ENCODE measurements around the gene FLRT2. TPM values are rescaled to one million over a fixed set of nuclear protein-coding genes. Genes with fewer than 3 reads are reported as not detected.

The FLRT2 gene
- total RNA-seq, 6 experiments from 2014 or later, result 31.1 to 59.0 (median 37.1) TPM

DNA sequence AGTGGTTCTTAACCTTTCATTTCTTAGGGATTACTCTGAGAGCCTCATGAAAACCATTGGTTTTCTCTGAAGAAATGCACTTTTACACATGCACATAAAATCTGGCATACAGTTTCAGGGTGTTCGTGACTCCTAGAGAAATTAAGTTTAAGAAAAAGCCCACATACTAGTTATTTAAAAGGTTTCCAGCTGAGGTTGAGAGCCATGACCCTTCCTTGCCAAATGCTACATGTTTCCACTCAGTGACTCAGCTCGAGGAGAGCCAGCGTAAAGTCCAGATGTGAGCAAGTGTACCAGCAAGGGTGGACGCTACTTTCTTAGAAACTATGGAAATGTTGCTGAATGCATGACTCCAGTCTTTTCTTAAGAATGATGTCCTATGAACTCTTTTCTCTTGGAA is 42.7 kb upstream of the FLRT2 start:
- peaks cover 11% of the 10 kb centered on the region for H3K36me3 Mint-ChIP-seq (ENCODE audit: low read depth)
- H3K4me3 Mint-ChIP-seq, result no peak overlapping the region
- peak overlapping the region; percentile 59; the same call in 1 of the 2 replicates for H3K27ac Mint-ChIP-seq
- TF ChIP-seq, protein P1, sequence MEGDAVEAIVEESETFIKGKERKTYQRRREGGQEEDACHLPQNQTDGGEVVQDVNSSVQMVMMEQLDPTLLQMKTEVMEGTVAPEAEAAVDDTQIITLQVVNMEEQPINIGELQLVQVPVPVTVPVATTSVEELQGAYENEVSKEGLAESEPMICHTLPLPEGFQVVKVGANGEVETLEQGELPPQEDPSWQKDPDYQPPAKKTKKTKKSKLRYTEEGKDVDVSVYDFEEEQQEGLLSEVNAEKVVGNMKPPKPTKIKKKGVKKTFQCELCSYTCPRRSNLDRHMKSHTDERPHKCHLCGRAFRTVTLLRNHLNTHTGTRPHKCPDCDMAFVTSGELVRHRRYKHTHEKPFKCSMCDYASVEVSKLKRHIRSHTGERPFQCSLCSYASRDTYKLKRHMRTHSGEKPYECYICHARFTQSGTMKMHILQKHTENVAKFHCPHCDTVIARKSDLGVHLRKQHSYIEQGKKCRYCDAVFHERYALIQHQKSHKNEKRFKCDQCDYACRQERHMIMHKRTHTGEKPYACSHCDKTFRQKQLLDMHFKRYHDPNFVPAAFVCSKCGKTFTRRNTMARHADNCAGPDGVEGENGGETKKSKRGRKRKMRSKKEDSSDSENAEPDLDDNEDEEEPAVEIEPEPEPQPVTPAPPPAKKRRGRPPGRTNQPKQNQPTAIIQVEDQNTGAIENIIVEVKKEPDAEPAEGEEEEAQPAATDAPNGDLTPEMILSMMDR (IDR thresholded peaks at IDR 0.05), result no peak
- H3K9me3 Mint-ChIP-seq, result peaks cover 7% of the 10 kb centered on the region
- H3K4me1 Mint-ChIP-seq (ENCODE audit: low read depth), result peaks cover 24% of the 10 kb centered on the region
- DNase-seq, result peak; percentile 71
- H3K27me3 Mint-ChIP-seq (ENCODE audit: insufficient read depth), result no peaks in the 10 kb centered on the region; the same call in 1 of the 2 replicates

DNA sequence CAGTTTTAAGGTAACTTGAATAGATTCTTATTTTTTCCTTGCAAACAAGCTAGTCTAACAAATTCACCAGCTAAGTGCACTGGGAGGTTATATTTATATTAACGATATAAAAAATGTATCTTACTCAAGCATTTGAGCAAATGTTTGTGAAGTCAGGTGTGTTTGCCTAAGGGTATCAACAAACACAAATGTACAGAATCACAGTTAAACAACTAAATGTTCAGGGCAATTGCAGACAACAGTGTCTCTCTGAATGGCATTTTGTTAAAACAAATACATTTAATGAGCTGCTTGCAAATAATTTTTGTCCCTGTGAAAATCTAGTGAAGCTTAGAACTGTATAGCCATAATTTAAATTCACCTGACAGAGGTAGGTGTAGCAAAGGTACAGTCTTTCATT is 28.2 kb upstream of the FLRT2 start:
- H3K27me3 Mint-ChIP-seq (ENCODE audit: insufficient read depth), result no peaks in the 10 kb centered on the region
- DNase-seq, result no peak
- H3K9me3 Mint-ChIP-seq, result no peaks in the 10 kb centered on the region
- no peaks in the 10 kb centered on the region for H3K36me3 Mint-ChIP-seq (ENCODE audit: low read depth)
- no peak overlapping the region for H3K4me3 Mint-ChIP-seq
- TF ChIP-seq, protein P1 (IDR thresholded peaks at IDR 0.05), result no peak
- H3K4me1 Mint-ChIP-seq (ENCODE audit: low read depth), result no peaks in the 10 kb centered on the region
- no peak overlapping the region for H3K27ac Mint-ChIP-seq

DNA sequence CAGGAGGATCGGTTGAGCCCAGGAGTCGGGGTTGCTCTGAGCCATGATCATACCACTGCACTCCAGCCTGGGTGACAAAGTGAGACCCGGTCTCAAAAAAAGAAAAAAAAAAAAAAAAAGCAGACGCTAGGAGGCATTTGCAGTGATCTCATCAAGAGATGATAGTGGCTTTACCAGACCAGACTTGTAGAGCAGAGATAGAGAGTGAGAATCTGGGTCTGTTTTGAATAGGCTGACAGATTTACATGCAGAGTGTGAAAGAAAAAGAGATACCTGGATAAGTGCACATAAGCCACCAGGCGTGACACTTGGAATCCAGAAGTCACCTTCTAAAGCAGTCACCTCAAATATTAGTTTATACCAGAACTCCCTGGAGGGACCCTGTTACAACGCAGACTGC is 21.1 kb upstream of the FLRT2 start:
- TF ChIP-seq, protein P1 (IDR thresholded peaks at IDR 0.05), result no peak

DNA sequence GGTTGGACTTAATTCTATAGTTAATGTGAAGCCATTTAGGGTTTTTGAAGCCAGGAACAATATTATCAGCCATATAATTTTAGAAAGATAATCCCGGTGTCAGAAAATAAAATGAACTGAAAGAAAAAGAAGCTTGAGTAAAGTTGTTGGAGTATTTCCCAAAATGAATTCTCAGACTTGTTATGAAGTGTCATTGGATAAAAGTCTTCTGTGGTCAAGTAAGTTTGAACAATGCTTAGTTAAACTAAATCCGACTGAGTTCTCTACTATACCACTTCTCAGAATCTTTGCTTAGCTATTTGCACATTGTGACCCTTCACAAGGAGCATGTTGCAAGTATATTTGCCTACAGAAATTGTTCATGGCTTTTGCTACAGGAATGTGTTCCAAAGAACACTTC is 17.5 kb upstream of the FLRT2 start:
- no peak for DNase-seq
- Mint-ChIP-seq H3K4me1 (ENCODE audit: low read depth) (peaks cover 36% of the 10 kb centered on the region), H3K4me3 (no peak overlapping the region), H3K36me3 (ENCODE audit: low read depth) (peaks cover 15% of the 10 kb centered on the region; the same call in 1 of the 2 replicates), H3K9me3 (no peaks in the 10 kb centered on the region), H3K27me3 (ENCODE audit: insufficient read depth) (no peaks in the 10 kb centered on the region; the same call in 1 of the 2 replicates), H3K27ac (no peak overlapping the region)
- TF ChIP-seq, protein P1 (IDR thresholded peaks at IDR 0.05), result no peak

More for the DNA sequence above, 21.1 kb upstream of the FLRT2 start:
- H3K4me1 Mint-ChIP-seq (ENCODE audit: low read depth), result peaks cover 16% of the 10 kb centered on the region
- no peak for DNase-seq
- no peak overlapping the region for H3K4me3 Mint-ChIP-seq
- no peak overlapping the region for H3K27ac Mint-ChIP-seq
- H3K36me3 Mint-ChIP-seq (ENCODE audit: low read depth), result peaks cover 15% of the 10 kb centered on the region; the same call in 1 of the 2 replicates
- H3K27me3 Mint-ChIP-seq (ENCODE audit: insufficient read depth), result no peaks in the 10 kb centered on the region; the same call in 1 of the 2 replicates
- H3K9me3 Mint-ChIP-seq, result no peaks in the 10 kb centered on the region

DNA sequence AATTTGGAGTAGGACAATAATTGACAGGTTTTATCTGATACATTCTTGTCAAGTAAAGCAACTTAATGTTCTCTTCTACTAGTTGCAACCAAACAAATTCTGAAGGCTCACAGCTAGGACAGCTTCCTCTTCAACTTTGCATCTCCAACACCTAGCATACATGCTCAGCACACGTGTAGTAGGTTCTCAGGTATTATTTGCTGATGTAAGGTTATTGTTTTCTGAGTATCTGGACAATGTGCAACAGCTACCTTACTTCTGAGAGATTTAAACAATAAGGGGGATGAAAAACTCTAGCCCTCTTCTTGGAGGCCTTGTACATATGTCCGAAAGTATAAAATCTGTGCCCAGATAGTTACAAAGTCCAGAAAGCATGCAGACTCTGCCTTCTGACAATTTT is 15.5 kb upstream of the FLRT2 start:
- Mint-ChIP-seq H3K9me3 (no peaks in the 10 kb centered on the region), H3K27ac (no peak overlapping the region), H3K4me3 (no peak overlapping the region), H3K27me3 (ENCODE audit: insufficient read depth) (no peaks in the 10 kb centered on the region), H3K36me3 (ENCODE audit: low read depth) (0 out of 2 replicates have a peak, but pooled peaks cover 10% of the 10 kb centered on the region), H3K4me1 (ENCODE audit: low read depth) (peaks cover 47% of the 10 kb centered on the region)
- DNase-seq, result no peak
- TF ChIP-seq, protein P1 (IDR thresholded peaks at IDR 0.05), result no peak

Data from HFFc6 (cell line).